Activated CD4-positive, alpha-beta T cell treated with anti-CD3 and anti-CD28 coated beads, Interleukin-2, amount 10 ng/mL, durations not matched to agents 24 days and 14 days (primary cell): ENCODE data around the gene KIF15. TPM values are rescaled to one million over a fixed set of nuclear protein-coding genes. Genes with fewer than 3 reads are reported as not detected.

Experiments
- total RNA-seq: library from RNA; stranded (reverse); gene quantifications from 2 replicates; pipeline ENCODE4 v1.2.3, GENCODE V29; 2022

Gene KIF15
- total RNA-seq, 1 donor from 2014 or later = 26.5 TPM

Other genes with a start within 250 kb of the KIF15 start
- 0.79 and 0.90 TPM in 2 replicates for gene ZKSCAN7, start 206.6 kb upstream of the KIF15 start, total RNA-seq
- gene ZNF660, start 176.8 kb upstream of the KIF15 start, total RNA-seq = 0.17 and 0.30 TPM in 2 replicates
- 10.5 and 10.7 TPM in 2 replicates for gene ZNF197, start 136.8 kb upstream of the KIF15 start, total RNA-seq
- 4.7 and 4.8 TPM in 2 replicates for gene ZNF35, start 113.1 kb upstream of the KIF15 start, total RNA-seq
- 0.47 and 0.82 TPM in 2 replicates for gene ZNF502, start 49.1 kb upstream of the KIF15 start, total RNA-seq
- gene ZNF501, start 32.2 kb upstream of the KIF15 start, total RNA-seq = 1.1 and 1.4 TPM in 2 replicates
- gene KIAA1143, start 175 bp upstream of the KIF15 start, total RNA-seq = 40.7 and 47.4 TPM in 2 replicates
- gene TMEM42, start 100.1 kb downstream of the KIF15 start, total RNA-seq = 11.6 and 13.0 TPM in 2 replicates
- gene TGM4, start 112.8 kb downstream of the KIF15 start, total RNA-seq = not detected in 2 replicates
- 42.0 and 46.2 TPM in 2 replicates for gene ZDHHC3, start 214.4 kb downstream of the KIF15 start, total RNA-seq
- gene EXOSC7, start 214.4 kb downstream of the KIF15 start, total RNA-seq = 95.5 and 97.9 TPM in 2 replicates